C4-2B (cell line): ENCODE measurements around the gene ARRDC3.

ENCODE experiments used
- H3K27ac ChIP-seq: fragments of 450-650 bp; 2 replicates; pipeline ENCODE4 v1.5.1; 2017
- ZFX ChIP-seq: fragments of 450-650 bp; IDR thresholded peaks from 2 replicates; pipeline ENCODE4 v1.6.1; 2017
- TF ChIP-seq, protein P1 (sequence below): fragments of 450-650 bp; conservative IDR thresholded peaks from 2 replicates; pipeline ENCODE4 v1.5.1; 2017; ENCODE audit warnings: mild to moderate bottlenecking

The ARRDC3 gene, protein sequence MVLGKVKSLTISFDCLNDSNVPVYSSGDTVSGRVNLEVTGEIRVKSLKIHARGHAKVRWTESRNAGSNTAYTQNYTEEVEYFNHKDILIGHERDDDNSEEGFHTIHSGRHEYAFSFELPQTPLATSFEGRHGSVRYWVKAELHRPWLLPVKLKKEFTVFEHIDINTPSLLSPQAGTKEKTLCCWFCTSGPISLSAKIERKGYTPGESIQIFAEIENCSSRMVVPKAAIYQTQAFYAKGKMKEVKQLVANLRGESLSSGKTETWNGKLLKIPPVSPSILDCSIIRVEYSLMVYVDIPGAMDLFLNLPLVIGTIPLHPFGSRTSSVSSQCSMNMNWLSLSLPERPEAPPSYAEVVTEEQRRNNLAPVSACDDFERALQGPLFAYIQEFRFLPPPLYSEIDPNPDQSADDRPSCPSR

DNA sequence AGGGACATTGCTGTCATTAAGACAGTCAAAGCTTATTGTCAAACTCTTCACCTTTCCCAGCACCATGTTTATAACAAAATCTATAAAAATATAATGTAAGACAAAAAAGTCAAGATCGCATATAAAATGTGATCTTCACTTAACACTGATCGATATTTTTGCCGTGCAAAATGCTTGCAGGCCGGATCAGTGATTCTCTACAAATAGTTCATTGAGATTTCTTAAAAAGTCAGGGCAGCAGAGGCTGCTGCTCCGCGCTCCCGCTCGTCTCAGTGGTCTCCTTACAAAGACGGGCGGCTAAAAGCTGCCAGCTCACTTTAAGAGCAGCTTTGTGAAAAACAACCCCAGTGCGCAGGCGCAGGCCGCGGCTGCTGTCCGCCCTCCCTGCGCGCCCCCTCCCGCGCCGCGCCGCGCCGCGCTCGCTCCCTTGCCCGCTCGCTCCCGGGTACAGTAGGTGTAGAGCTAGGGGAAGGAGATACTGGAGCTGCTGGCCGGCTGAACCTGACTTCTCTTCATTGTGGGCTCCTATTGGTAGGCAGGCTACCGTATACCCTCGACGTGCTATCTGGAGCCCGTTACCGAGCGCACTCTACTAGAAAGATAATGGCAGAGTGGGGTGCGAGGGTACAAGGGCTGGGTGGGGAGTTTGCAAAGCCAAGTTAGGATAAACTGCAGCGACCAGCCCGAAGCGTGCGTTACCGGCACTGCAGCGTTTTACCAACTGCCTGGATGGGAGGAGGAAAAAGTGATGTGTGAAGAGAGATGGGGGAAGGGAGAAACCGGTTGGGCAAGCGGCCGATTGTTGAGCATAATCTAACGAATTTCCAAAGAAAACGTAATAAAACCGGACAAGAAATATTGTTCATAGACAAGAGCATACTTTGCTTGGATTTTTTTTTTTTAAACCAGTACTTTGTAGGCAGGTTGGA lies at the start of gene ARRDC3:
Gene ARRDC3, minus strand, starts transcription at position 291 of the 929 bp plus-strand sequence. Its CDS starts 225 bp downstream, at position 66.
- H3K27ac ChIP-seq: peak within 1 kb of the TSS; percentile 92
- TF ChIP-seq ZFX: no peak
- TF ChIP-seq, protein P1, sequence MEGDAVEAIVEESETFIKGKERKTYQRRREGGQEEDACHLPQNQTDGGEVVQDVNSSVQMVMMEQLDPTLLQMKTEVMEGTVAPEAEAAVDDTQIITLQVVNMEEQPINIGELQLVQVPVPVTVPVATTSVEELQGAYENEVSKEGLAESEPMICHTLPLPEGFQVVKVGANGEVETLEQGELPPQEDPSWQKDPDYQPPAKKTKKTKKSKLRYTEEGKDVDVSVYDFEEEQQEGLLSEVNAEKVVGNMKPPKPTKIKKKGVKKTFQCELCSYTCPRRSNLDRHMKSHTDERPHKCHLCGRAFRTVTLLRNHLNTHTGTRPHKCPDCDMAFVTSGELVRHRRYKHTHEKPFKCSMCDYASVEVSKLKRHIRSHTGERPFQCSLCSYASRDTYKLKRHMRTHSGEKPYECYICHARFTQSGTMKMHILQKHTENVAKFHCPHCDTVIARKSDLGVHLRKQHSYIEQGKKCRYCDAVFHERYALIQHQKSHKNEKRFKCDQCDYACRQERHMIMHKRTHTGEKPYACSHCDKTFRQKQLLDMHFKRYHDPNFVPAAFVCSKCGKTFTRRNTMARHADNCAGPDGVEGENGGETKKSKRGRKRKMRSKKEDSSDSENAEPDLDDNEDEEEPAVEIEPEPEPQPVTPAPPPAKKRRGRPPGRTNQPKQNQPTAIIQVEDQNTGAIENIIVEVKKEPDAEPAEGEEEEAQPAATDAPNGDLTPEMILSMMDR: no peak

DNA sequence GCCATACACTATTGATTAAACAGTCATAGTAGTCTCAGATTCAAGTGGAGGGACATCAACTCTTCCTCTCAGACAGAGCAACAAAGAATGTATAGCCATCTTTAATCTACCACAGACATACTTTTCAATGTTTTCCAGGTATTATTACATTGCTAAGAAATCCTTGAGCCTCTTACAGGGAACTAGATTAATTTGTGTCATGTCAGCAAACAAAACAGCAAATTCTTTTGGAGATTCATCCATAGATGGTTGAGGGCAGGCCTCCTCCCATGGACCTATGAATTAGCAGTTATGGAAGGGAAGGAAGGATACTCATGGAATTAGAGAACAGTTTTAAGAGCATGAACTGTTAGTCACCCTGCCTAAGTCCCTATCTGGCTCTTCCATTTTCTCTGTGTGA lies 47.8 kb upstream of the ARRDC3 start:
- no peak overlapping the region for H3K27ac ChIP-seq
- TF ChIP-seq ZFX: no peak
- TF ChIP-seq, protein P1: no peak

DNA sequence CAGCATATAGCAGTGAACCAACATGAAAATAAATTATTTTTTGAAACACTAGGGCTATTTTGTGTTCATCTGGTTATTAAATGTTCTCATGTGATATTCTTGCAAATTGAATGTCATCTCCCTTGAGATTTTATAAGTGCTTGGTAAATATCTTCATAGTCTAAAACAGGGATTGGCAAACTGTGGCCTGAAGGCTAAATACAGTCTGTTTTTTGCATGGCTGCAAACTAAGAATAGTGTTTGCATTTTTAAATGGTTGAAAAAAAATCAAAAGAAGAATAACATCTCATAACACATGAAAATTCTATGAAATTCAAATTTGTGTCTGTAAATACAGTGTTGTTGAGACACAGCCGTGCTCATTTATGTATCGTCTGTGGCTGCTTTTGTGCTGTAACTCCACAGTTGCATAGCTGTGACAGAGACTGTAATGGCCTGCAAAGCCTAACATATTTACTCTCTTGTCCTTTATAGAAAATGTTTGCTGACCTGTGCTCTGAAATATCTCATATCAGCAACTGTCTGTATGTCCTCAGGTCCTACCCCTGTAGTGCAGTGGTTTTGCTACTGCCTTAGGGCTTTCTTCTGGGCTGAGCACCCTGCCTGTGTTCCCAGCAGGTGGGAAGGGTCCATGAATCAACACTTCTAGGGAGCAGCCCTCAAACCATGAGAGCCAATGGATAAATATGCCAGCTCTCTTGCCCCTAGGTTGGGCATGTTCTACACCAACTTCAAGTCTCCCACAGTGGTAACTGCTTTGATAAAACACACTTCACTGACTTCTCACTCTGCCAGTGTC lies 41.7 kb upstream of the ARRDC3 start:
- TF ChIP-seq ZFX: no peak
- TF ChIP-seq, protein P1: no peak
- no peak overlapping the region for H3K27ac ChIP-seq

DNA sequence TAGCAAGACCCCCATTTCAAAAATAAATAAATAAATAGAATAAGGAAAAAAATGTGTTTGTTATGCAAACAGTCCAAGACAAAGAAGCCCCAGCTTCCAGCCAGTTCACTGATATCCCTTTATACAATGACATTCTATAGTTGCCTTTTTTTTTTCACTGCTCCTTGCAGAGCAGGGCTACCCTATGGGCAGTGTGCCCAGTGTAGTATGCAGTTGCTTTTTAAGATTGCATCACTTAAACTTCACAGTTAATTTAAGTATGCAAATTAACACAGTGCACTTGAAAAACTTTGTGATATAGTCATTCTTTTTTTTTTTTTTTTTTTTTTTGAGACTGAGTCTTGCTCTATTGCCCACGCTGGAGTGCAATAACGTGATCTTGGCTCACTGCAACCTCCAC lies 40.8 kb upstream of the ARRDC3 start:
- H3K27ac ChIP-seq: no peak overlapping the region
- no peak for TF ChIP-seq ZFX
- TF ChIP-seq, protein P1: no peak

DNA sequence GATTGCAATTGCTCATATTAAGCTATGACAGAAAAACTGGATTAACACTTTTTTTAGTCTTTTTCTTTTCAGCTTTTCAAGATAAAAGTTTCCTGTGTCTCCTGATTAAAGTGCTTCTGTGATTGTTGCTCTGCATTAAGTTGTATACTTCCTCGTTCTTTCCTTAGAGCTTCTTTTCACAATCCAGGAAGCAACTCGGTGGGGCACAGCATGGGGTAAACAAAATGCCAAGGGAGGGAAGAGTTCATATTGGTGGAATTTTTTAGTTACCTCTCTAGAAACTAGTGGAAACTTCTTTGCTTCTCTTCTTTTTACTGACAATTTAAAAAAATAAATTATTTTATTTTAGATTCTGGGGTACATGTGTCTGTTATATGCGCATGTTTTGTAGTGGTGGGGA lies 37.8 kb upstream of the ARRDC3 start:
- TF ChIP-seq, protein P1: no peak
- TF ChIP-seq ZFX: no peak
- H3K27ac ChIP-seq: no peak overlapping the region

DNA sequence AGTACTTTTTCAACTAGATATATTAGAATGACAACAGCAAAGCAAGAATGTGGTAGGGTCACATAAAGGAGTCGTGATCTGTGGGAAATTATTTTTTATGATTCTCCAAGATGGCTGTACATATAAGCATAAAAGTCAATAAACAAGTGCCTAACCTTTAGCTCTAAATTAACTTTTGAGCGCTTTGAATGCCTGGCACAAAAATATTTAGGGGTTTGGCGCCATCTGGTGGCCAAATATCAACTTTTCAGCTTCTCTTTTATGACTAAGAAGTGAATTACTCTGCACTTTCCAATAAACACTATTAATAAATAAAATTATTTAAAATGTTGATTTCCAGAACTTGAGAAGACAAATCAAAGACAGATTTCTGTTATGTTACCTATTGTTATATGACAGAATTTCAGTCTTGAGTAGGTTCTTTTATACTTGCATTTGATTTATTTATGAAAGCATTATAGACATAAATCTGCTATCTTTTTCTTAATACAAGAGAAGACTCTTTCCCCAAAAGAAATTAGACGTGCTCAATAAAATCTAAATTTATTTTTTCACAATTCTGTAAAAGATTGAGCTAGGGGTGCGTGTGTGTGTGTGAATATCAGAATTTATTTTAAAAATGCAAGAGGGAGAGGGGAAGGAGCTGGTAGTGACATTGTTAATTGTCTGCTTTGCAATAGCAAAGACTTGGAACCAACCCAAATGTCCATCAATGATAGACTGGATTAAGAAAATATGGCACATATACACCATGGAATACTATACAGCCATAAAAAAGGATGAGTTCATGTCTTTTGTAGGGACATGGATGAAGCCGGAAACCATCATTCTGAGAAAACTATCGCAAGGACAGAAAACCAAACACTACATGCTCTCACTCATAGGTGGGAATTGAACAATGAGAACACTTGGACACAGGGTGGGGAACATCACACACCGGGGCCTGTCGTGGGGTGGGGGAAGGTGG lies 36.7 kb upstream of the ARRDC3 start:
- H3K27ac ChIP-seq: no peak overlapping the region
- TF ChIP-seq ZFX: no peak
- TF ChIP-seq, protein P1: peak; percentile 79
